ENCODE data around the gene LAMC3.

GRCh38 chr9:131008563-131008908, 438 bp upstream of the LAMC3 start:
- TF ChIP-seq KDM1A (IDR thresholded peaks at IDR 0.05) (no peak), HDAC6 (IDR thresholded peaks at IDR 0.05; ENCODE audit: low read depth, low read length) (no peak), FOXK1 (CRISPR knock-in tag; IDR thresholded peaks at IDR 0.05; ENCODE audit: borderline replicate concordance) (no peak), SMARCE1 (IDR thresholded peaks at IDR 0.05) (no peak), ZNF140 (CRISPR knock-in tag; IDR thresholded peaks at IDR 0.05) (no peak), GATAD2B (IDR thresholded peaks at IDR 0.05; ENCODE audit: borderline replicate concordance) (no peak), ADNP (tag; IDR thresholded peaks at IDR 0.05) (no peak), THRAP3 (IDR thresholded peaks at IDR 0.05; ENCODE audit: borderline replicate concordance) (no peak)

All from K562 (cell line).